COR-L47 (cell line): ENCODE measurements around the gene WFIKKN1.

Source experiments
- DNase-seq: peaks from one replicate; lab custom pipeline; 2025; lab: John Stamatoyannopoulos, UW

WFIKKN1 gene

DNA sequence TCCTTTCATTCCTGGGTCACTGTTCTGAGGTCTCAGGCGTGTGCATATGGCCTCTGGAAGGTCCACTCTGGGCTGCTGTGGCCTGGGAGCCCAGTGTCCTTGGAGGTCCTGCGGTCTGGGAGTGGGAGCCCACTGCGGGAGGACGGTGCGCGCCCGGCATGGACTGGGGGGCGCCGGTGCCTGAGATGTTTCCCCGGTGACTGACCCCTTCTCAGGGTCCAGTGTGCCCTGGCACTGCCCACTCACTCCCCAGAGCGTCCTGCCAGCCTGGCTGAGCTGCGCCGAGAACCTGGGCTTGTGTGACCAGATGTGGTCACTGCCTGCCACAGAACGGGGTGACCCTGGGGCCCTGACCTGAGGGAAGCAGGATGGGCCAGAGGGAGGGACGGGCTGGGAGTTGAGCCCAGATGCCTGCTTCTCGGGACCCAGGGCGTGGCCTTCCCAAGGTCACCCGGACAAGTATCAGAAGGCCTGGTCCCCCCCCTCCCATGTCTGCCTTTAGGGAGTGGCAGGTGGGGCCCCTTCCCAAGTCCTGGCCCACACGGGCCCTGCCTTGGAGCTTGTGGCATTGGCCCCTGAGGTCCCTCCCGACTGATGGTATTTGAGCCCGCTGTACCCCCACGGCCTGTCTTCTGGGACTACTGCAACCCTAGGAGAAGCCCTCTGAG lies 43.6 kb downstream of the WFIKKN1 start:
- no peak for DNase-seq

DNA sequence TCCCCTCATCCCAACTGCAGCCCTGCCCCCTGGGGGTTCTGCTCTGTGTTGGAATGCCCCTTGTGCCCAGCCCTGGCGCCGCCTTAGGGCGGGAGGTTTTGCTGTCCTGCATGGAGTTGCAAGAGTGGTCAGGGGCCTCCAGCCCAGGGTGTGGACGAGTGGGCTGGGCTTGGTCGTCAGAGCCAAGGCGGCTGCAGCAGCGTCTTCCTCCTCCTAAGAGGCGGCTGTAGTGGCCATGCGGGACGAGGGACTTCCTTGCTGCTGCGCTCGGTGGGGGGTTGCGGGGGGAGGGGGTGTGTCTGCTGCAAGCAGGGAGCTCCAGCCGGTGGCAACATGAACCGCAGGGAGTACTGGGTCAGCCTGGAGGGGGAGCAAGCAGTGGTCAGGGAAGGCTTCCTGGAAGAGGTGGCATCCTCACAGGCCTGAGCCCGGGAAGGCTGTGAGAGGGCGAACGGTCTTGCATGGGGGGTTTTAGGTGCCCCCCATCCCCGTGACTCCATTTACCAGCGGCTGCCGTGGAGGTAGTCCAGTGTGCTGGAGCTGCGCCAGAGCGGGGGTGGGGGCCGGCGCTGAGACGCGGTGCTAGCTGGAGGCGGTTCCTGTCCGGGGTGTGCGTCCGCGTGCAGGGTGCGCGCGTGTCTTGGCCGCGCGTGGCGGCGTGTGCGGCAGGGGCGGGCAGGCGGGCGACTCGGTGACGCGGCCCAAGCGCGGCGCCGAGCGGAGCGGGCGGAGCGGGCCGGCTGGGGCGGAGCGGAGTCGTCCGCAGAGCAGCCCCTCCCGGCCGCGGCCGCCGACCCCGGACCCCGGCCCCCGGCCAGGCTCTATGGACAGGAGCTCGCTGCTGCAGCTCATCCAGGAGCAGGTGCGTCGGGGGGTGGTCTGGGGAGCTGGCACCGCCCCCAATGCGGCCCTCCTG lies 44.4 kb downstream of the WFIKKN1 start, which contains the start of gene RHBDL1:
RHBDL1 (plus strand) TSS at position 704 of the 916 bp plus-strand sequence; CDS start at position 824, 120 bp downstream.
- DNase-seq, result no peak

DNA sequence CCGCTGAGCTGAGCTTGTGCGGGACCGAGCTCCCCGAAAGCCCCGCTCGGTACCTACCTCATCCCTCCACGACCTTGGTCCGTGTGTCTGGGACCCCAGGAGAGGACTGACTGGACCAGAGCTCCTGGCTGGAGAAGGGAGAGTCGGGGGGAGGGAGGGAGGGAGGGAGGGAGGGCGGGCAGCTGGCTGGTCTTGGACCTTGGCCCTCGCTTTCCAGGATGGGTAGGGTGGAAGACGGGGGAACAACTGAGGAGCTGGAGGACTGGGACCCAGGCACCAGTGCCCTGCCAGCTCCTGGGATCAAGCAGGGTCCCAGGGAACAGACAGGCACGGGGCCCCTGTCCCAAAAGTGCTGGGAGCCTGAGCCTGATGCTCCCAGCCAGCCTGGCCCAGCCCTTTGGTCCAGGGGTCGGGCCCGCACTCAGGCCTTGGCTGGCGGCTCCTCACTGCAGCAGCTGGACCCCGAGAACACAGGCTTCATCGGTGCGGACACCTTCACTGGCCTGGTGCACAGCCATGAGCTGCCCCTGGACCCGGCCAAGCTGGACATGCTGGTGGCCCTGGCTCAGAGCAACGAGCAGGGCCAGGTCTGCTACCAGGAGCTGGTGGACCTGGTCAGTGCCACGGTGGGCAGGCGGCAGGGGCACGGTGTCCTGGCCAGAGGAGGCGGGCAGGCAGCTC lies 45.2 kb downstream of the WFIKKN1 start:
- DNase-seq, result no peak

DNA sequence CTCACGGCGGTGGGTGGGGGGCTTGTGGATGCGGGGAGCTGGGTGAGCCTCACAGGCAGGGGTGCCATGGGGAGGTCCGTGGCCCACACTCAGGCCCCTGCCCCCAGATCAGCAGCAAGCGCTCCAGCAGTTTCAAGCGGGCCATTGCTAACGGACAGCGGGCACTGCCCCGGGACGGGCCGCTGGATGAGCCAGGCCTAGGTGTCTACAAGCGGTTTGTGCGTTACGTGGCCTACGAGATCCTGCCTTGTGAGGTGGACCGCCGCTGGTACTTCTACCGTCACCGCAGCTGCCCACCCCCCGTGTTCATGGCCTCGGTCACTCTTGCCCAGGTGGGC lies 45.7 kb downstream of the WFIKKN1 start:
- no peak for DNase-seq

DNA sequence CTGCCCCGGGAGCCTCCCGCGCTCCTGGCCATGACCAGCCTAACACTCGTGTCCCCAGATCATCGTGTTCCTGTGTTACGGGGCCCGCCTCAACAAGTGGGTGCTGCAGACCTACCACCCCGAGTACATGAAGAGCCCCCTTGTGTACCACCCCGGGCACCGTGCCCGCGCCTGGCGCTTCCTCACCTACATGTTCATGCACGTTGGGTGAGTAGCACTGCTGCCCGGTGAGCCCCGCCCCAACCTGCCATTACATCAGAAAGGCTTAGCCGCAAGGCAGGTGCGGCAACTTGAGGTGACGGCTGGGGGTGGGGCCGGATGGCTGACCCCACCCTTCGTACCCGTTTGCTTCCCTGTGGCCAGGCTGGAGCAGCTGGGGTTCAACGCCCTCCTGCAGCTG lies 46.1 kb downstream of the WFIKKN1 start:
- peak; percentile 86 for DNase-seq

DNA sequence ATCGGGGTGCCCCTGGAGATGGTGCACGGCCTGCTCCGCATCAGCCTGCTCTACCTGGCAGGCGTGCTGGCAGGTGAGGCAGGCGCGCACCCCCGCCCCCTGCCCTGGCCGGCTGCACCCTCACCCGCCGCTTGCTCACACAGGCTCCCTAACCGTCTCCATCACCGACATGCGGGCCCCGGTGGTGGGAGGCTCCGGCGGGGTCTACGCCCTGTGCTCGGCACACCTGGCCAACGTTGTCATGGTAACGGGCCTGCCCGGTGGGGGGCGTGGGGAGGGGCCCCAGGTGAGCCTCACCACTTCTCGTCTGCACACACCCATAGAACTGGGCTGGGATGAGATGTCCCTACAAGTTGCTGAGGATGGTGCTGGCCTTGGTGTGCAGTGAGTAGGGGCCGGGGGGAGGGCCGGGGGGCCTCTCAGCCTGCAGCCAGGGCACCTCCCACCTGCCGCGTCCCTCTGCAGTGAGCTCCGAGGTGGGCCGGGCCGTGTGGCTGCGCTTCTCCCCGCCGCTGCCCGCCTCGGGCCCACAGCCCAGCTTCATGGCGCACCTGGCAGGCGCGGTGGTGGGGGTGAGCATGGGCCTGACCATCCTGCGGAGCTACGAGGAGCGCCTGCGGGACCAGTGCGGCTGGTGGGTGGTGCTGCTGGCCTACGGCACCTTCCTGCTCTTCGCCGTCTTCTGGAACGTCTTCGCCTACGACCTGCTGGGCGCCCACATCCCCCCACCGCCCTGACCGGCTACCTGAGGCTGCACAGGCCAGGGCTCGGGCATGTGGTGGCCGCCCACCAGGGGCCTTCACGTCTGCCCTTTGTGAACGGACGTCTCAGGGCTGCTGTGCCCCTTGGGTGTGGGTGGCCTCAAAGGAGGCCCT lies 46.8 kb downstream of the WFIKKN1 start:
- DNase-seq, result peak; percentile 64

DNA sequence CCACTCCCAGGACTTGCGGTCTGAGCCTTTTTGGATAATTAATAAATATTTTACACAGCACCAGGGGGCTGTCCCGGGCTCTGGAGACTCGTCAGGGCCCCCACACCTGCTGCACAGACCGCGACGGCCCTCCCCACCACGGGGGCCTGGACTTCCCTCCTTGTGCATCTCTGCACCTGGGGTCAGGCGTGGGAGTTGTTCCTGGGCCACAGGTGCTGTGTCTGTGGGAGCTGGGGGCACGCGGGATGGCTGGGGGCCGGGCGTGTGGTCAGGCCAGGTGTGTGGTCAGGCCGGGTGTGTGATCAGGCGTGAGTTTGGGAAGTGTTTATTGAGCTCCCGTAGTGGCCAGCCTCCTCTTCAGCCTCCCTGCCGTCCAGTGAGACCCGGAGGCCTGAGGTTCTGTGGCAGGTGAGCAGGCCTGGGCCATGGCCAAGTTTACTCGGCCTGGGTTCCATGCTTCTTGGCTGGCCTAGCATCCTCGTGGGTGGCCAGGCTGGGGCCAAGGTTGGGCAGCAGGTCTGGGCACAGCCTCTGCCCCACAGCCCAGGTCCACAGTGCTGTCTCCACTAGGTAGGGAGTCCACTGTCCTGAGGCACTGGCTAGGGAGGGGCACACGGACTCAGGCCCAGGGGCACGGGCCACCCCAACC lies 47.5 kb downstream of the WFIKKN1 start:
- no peak for DNase-seq

DNA sequence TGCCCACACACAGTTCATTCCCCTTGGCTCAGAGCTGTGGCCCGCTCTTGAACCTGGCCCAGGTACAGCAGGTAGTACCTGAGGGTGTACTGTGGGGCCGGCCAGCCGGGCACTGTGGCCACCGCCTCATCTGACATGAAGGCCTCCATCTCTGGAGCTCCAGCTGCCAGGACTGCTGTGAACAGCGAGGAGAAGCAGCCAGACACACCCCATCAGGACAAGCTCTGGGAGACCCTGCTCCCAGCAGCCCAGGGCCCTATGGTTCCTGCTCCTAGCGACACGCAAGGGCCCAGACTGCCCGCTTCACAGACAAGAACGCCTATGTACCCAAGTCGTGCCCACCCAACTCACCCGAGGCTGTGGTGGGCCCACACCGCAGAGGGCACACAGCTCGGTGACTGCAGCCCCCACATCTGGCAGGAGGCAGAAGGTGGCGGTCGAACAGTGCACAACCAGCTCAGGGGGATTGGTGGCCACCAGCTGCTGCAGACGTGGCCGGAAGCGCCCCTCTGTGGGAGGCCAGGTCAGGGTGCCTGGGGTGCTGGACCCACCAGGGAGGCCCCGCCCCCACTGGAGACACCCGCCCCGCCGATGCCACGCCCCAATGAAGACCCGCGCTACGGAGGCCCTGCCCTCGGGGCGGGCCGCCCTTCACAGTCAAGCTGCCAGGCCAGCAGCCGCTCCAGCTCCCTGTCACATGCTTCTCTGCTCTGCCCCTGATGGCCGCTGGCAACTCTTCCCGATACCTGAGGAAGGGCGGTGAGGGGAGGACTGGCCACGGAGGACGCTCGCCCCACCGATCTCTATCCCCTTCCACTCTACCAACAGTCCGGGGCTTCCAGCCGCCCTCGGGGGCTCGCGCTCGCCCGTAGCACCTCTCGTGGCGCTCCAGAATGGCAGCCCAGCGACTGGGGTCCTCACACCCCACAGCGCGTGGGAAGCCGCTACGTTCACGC lies 48.4 kb downstream of the WFIKKN1 start:
- no peak for DNase-seq

DNA sequence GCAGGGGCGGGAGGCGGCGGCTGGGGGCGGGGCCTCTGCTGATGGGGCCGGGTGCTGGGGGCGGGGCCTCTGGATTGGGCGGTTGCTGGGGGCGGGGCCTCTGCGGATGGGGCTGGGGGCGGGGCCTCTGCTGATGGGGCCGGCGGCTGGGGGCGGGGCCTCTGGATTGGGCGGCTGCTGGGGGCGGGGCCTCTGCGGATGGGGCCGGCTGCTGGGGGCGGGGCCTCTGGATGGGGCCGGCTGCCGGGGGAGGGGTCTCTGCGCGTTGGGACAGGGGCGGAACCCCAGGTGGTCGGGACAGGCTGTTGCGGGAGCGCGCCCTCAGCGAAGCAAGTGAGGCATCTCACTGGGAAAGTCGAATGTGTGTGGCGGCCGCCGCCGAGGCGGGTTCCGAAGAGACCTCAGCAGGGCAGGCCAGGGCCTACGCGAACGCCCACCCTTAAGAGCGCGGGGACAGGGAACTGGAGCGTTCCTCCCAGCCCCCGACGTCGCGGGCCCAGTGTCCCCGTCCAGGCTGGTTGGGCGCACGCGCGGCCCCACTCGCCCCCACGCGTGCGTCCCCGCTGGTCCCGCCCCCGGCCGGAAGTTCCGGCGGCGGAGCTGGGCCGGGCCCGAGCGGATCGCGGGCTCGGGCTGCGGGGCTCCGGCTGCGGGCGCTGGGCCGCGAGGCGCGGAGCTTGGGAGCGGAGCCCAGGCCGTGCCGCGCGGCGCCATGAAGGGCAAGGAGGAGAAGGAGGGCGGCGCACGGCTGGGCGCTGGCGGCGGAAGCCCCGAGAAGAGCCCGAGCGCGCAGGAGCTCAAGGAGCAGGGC lies 49.2 kb downstream of the WFIKKN1 start, which contains the start of gene STUB1:
STUB1 (plus strand) TSS at position 597 of the 811 bp plus-strand sequence; CDS start at position 713, 116 bp downstream.
- DNase-seq, result peak; percentile 68

DNA sequence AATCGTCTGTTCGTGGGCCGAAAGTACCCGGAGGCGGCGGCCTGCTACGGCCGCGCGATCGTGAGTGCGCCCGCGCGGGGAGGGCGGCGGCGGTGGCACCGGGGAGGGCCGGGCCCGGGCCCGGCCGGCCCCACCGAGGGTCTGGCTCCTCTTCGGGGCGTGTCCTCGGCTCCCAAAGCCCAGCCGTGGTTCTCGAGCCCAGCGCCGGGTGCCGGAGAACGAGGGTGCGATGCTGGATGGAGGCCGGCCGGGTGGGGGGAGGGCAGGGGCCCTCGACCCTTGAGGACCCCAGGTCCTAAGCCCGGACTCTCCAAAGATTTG lies 49.8 kb downstream of the WFIKKN1 start:
- no peak for DNase-seq

DNA sequence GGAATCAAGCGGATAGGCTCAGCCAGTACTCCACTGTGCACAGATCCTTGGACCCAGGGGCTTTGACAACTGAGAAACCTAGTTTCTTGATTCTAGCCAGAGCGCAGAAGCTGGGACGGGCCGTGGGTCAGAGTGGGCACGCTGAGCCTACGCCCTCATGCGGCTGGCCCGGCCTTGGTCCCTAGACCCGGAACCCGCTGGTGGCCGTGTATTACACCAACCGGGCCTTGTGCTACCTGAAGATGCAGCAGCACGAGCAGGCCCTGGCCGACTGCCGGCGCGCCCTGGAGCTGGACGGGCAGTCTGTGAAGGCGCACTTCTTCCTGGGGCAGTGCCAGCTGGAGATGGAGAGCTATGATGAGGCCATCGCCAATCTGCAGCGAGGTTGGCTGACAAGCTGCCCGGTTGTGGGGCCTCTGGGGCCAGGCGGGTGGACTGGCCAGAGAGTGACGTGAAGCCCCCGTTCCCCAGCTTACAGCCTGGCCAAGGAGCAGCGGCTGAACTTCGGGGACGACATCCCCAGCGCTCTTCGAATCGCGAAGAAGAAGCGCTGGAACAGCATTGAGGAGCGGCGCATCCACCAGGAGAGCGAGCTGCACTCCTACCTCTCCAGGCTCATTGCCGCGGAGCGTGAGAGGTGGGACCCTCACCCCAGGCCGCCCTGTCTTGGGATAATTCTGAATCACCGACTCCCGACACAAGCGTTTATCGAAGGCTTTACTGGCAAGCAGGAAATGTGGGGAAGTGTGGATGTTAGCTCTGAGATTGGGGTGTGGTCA lies 50.4 kb downstream of the WFIKKN1 start:
- DNase-seq, result no peak

DNA sequence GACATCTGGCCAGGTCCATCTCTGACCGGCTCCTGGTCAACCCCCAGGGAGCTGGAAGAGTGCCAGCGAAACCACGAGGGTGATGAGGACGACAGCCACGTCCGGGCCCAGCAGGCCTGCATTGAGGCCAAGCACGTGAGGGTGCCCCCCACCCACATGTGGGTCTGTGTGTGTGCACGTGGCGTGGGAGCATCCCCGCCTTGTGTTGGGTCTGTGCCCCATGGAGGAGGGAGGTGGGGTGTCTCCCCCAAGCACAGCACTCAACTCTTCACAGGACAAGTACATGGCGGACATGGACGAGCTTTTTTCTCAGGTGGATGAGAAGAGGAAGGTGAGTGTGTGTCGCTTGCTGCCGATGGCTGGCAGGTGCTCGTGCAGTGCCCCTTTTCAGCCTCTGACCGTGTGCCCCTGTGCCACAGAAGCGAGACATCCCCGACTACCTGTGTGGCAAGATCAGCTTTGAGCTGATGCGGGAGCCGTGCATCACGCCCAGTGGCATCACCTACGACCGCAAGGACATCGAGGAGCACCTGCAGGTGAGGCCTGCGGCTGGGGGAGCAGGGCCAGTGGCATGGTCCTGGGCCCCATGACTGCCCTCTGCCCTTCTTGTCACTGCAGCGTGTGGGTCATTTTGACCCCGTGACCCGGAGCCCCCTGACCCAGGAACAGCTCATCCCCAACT lies 51.1 kb downstream of the WFIKKN1 start:
- no peak for DNase-seq

DNA sequence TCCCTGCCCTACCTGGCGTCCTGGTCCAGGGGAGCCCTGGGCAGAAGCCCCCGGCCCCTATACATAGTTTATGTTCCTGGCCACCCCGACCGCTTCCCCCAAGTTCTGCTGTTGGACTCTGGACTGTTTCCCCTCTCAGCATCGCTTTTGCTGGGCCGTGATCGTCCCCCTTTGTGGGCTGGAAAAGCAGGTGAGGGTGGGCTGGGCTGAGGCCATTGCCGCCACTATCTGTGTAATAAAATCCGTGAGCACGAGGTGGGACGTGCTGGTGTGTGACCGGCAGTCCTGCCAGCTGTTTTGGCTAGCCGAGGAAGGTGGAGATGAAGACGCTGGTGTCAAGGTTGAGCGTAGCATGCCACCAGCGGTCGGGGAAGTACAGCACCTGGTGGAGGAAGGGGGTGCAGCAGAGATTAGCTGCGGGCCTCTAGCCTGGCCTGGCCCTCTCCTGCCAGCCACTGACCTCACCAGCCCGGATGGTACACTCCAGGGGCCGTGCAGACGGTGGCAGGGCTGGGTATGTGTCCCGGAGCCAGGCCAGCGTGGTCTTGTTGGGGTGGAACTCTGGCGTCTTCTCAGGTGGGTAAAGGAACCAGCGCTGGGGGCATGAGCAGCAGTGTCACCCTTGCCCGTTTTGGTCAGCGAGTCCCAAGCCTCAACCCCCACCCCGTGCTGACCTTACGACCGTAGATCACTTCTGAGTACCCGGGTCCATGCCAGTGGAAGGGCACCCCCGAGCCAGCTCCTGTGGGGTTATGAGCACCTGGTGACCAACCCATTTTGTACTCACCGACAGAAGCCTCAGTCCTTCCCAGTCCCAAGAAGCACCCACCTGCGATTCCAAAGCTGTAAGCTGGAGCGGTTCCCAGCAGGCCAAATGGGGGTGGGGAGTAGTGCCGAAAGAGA lies 52.0 kb downstream of the WFIKKN1 start:
- no peak for DNase-seq

DNA sequence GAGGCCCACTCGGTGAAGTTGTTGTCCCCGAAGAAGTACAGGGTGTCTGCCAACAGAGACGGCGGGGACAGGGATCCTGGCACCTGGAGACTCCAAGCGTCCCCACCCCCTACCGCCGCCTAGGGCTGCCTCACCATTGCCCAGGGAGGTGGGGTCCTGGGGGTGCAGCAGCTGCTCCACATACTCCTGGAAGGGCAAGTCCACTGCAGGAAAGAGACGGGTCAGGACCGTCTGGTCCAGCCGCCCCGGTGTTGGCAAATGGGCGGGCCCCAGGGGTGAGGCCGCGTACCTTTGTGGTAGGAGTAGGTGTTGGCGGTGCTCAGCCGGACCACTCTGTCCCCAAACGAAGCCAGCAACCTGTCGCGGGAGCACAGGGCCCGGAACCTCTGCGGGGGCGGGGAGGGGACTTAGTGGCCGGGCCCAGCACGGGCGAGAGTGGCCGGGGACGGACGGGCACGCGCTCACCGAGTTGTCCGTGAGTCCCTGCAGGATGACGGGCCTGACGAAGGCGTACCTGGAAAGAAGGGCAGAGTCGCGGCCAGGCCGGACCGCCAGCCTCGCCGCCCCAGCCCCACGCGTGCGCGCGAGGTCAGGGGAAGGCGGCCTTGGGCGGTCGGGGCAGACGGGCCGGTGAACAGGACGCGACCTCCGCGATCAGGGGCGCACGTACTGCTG lies 52.7 kb downstream of the WFIKKN1 start:
- DNase-seq, result no peak
